Eye (tissue), 1 donor: ENCODE data around the gene LMNTD2.
"Not testable (repeated sequence)": the region's sequence is repeated elsewhere in the genome, so short reads cannot be mapped to it uniquely, and the experiment has no call there.

Experiments
- DNase-seq: peaks from one replicate; pipeline ENCODE4 v3.0.0-alpha.2; 2015

Gene LMNTD2

DNA sequence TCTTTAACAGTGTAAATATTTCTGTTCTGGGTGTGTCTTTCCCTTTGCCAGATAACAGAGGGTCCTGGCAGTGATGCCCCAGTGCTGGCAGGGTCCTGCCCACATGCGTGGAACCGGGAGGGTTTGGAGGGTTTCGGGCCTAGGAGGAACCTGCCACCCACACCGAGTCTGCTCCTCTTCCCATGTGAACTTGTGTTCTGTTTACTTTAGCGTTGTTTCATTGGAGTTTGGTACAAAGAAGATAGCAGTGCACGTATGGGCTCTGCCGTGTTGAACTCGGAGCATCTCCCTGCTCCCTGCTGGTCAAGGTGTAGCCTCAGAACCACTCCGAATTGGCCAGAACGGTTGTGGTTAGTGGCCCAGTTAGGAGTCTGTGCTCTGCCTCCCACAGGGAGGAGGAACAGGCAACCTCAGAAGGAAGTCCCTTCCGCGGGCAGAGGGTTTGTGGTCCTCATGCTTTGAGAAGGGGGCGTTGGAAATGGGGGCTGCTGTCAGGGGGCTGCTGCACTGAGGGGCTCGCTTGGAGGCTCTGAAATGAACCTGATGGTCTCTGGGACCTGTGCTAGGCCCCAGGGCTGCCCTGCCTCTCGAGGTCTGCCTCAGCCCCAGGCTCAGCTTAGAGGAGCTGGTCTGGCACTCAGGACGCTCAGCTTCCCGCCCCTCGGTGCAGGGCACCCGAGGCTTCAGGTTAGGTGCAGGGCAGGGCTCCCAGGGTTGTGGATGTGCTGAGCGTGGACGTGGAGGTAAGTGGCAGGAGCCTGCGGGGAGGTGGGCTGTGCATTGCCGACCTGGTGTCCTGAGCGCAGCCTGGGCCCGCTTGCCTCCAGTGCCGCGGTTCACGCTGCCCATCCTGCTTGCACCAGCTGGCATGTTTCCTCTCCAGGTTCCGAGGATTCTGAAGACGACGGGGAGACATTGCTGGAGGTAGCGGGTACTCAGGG lies 26.1 kb upstream of the LMNTD2 start:
- DNase-seq, result no peak

DNA sequence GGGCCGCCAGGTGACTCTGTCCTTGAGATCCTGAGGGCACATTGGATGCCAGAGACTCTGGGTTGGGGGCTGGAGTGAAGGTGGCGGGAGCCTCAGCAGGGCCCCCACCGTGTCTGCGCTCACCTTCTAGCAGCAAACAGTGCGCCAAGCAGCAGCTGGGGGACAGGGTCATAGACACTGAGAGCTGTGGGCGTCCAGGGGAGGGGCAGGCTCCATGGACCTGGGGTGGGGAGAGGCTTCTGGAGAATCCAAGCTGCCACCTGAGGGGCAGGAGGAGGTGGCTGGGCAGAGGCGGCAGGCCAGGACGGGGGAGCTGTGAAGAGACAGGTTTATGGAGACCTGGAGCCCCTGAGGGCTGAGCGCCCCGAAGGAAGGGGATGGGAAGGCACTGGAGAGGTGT lies 23.7 kb upstream of the LMNTD2 start:
- no peak for DNase-seq

DNA sequence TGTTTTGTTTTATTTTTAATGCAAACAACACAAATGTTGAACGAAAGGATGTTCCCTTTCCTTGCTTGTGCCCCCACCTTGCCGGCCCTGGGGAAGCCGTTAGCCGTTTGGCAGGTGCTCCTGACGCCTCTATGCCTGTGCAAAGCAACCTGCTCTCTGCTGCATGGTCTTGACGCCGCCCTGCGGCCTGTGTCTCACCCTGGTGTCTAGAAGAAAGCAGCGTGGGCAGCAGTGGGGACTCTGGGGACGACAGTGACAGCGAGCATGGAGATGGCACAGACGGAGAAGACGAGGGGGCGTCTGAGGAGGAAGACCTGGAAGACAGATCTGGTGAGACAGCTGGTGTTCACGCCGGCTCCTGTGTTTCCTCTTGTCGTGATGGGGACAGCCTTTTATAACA lies 21.2 kb upstream of the LMNTD2 start:
- DNase-seq, result no peak

DNA sequence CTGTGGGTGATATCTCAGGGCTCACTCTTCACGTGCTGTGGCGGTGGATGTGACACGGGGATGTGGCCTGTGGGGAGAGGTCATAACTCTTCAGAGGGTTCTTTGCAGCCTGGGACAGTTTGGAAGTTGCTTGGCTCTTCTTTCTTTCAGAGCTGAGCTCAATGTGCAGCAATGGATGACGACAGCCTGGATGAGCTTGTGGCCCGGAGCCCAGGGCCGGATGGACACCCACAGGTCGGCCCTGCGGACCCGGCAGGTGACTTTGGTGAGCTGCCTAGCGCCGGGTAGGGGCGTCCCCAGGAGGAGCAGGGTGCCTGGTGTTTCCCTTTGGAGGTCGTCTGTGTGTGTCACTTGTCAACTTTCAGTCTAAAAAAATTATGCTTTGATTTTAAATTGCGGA lies 20.8 kb upstream of the LMNTD2 start:
- DNase-seq, result no peak

DNA sequence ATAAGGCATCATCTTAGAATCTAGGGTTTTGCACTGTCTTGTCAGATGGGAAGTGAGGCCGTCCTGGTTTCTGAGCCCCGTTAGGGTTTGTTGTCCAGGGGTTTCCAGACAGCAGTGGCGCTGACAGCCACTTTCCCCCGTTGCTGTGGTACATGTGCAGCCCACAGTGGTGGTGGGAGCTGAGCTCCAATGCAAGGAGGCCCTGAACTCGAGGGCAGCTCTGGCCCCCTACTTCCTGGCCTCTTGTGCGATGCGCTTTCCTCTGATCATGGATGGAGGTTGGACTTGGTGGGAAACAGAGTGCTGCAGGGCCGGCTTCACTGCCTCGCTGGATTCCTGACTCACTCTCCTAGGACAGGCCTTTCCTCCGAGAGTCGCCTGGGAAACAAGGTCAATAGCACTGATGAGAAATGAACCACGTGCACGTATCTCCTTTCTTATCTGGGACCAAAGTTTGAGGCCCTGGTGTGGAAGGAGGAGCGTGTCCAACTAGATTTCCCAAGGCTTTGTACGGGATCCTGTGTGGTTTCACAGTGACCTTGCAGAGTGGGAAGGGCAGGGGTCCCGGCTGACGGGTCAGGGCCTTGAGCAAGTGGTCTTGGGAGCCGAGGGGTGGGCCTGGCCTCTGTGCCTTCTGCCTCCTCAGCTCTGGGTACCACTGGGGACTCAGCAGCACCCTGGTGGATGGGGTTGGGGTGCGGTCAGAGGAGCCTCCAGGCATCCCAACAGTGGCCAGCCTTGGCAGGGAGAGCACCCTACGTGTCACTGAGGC lies 19.5 kb upstream of the LMNTD2 start:
- no peak for DNase-seq

DNA sequence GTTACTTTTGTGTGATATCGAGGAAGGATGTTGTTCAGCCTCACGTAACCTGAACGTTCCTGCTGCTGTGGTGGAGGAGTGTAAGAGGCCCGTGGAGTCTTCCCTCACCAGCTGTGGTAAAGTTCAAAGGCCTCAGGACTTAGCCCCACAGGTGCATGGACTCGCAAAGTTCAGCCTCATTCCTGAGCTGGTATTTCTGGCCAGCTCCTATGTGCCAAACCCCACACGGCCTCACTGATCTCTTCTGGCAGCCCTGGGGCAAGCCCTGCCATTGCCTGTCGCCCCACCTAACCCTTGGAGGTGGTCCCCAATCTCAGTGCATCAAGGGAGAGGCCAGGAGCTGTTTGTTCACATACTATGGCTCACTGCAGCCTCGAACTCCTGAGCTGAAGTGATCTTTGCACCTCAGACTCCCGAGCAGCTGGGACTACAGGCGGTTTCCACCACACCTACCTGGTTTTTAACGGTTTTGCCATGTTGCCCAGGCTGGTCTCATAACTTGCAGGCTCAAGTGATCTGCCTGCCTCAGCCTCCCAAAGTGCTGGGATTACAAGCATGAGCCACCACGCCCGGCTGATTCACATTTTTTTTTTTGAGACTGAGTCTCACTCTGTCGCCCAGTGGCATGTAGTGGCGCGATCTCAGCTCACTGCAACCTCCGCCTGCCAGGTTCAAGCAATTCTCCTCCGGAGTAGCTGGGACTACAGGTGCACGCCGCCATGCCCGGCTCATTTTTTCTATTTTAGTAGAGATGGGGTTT lies 17.9 kb upstream of the LMNTD2 start:
- no peak for DNase-seq

DNA sequence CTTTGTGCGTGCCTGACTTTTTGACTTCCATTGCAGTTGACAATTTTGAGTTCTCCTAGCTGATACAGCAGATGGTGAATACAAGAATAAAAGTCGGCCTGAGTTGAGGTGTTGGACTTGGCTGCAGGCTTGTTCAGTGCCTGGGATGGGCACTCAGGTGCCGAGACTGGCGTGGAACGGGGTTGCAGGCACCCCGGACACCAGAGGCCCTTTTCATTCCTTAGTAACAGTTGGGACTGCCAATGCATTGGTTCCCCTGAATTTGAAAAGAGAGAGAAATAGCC lies 17.0 kb upstream of the LMNTD2 start:
- no peak for DNase-seq

DNA sequence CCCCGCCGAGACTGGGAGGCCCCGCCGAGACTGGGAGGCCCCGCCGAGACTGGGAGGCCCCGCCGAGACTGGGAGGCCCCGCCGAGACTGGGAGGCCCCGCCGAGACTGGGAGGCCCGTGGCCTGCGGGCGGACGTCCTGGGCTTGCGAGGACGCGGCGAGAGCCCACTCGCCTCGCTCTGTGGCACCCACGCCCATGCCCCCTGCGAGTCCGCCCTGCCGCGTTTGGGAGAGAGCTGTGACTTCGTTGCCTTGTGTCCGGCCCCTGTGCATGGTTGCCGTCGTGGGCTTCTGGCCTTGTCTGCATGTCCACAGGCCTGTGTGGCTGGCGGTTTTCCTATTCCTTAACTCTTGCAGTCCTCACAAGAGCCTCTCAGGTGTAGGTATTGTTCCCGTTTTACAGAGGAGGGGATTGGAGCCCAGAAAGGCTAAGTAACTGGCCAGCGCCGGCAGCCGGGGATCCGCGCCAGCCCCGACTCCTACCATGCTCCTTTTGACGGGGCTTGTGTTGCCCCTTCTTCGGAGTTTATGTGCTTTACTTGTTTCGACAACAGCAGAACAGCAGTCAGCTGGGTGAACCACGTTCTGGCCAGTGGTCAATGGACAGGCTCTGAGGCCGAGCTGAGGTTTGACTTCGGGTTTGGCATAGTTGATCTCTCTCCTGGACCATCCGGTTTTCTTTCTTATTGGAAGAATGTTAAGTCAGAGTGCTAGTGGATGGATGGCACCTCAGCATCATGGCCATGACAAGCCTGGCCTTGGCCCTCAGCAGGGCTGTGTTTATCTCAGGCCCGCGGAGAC lies 16.5 kb upstream of the LMNTD2 start:
- DNase-seq, result no peak

DNA sequence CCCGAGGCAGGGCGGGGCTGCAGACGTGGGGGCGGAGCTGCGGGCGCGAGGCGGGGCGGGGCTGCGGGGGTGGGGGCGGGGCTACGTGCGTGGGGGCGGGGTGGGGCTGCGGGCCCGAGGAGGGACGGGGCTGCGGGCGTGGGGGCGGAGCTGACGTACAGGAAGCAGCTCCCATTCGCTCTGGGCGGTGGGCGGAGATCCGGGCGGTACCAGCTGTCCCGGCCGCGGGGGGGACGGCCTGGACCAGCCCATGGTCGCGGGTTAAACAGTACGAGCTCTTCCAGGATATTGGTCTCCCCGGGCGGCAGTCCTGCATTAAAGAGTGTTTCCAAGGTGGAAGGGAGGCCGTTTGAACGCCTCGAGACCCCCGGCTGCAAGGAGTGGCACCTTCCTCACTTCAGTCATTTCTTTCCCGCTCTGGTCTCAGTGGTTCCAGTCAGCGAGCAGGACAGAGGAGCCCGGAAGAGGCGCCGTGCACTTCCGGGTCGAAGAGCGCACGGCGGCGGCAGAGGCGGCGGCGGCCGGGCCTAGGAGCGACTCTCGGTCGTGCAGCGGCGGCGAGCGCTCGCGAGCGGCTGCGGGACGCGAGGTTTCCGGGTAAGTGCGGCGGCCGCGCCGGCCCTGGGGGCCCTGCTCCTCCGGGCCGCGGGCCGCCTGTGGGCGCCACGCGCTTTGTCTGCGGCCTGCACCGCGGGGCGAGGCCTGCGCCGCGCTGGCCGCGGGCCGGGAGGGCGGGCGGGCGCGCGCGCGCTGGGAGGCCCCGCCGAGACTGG lies 15.6 kb upstream of the LMNTD2 start, which contains the start of gene PHRF1:
Gene PHRF1 (plus strand): TSS at position 475 of the 773 bp plus-strand sequence. CDS start 5,043 bp downstream, outside the sequence.
- DNase-seq, result peak; percentile 98

DNA sequence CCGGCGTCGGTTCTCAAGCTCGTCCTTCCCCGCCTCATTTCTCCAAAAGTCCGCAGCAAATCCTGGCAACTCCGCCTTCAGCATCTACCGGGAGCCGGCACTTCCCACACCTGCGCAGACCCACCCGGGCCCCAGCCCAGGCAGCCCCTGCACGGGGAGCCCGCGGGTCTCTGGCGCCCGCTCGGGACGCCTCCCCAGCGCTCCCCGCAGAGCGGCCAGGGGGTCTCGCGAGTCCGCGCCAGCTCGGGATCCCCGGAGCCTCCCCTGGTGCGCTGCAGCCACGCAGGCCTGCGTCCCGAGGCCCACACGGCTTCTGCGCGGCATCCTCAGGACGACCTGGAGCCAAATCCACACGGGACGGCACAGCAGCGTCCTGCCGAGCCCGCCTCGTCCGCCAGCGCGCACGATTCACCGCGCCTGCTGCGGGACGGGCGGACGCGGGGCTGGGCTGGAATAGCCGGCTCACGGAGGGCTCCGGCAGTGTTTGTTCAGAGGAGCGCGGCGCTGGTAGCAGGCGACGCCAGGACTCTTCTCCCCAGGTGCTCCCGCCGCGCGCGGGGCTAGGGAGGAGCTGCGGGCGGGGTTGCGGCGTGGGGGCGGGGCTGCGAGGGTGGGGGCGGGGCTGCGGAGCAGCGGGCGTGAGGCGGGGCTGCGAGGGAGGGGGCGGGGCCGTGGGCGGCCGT lies 14.9 kb upstream of the LMNTD2 start:
- DNase-seq, result peak; percentile 87

DNA sequence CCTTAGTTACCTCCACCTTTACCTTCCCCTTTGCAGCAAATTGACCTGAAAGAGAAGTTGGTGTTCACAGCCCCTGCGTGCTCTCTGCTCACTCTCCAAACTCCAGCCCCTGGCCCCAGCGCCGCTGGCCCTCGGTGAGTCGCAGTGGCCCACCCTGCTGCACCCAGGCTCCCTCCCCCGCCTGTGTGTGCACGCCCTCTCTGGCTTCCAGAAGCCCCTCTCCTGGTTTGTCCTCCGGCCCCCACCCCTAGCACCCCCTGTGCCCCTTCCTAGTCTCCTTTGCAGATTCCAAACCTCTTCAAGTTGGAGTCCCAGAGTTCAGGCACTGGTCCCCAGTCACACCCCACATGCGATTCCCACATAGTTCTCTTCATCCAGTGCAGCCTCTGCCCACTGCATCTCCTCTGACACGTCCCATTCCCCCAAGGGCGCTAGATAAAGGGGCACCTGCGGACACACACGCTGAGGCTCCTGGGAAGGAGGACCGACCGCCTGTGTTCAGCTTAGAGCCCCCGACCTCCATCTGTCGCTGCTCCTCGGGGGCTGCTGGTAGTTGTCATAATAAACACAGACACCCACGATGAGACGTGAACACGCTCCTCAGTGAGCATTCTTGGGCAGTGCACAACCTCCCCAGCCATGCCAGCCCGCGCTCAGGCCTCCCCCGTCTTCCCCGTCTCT lies 14.2 kb upstream of the LMNTD2 start:
- peak; percentile 71 for DNase-seq

DNA sequence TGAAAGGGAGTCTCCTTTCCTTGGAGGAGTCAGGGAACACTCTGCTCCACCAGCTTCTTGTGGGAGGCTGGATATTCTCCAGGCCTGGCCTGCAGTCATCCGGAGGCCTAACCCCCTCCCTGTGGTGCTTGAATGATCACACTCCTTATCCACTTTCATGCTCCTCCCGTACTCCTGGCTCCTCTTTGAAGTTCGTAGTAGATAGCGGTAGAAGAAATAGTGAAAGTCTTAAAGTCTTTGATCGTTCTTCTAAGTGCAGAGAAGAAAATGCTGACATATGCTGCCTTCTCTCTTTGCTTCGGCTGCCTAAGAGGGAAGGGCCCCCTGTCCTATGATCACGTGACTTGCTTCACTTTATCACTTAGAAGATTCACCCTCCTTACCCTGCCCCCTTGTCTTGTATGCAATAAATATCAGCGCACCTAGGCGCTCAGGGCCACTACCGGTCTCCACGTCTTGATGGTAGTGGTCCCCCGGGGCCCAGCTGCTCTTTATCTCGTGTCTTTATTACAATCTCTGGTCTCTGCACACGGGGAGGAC lies 13.6 kb upstream of the LMNTD2 start:
- DNase-seq, result not testable (repeated sequence)

DNA sequence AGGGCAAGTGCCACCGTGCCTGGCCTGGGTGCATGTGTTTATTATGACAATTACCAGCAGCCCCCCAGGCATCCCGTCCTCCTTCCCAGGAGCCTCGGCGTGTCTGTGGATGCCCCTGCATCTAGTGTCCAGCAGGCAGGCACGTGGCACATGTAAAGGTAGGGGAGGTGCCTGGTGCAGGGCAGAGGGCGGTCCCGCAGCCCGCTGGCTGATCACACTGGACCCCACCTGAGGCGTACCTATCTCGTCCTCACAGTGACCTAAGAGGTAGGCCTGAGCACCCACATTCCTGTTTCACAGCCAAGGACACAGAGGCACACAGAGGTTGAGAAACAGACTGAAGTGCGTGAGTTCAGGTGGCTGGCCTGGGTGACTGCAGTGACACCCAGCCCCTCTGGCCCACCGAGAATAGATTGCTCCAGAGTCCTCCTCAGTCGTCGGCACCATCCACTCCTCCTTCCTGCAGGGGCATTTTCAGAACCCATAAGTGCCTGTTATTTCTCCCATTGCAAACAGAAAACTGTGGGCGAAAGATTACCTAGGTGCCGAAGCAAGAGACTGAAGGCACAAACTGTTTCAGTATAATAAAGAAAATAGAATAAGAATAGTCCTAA lies 12.7 kb upstream of the LMNTD2 start:
- no peak for DNase-seq

DNA sequence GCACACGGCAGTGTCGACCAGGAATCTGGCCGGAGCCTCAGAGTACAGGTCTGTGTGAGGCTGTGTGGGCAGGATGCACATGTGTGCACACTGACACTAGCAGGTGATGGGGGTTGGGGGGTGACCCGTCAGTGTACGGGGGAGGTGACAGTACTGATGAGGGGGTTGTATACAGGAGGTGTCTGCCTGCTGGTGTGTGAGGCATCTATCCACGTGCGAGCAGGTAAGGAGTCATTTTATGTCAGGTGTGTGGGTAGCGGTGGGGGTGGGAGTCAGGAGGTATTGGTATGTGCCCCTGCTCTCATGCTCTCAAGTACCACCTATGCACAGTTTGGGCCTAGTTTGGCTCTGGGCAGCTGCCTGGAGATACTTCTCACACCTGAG lies 11.3 kb upstream of the LMNTD2 start:
- DNase-seq, result no peak

DNA sequence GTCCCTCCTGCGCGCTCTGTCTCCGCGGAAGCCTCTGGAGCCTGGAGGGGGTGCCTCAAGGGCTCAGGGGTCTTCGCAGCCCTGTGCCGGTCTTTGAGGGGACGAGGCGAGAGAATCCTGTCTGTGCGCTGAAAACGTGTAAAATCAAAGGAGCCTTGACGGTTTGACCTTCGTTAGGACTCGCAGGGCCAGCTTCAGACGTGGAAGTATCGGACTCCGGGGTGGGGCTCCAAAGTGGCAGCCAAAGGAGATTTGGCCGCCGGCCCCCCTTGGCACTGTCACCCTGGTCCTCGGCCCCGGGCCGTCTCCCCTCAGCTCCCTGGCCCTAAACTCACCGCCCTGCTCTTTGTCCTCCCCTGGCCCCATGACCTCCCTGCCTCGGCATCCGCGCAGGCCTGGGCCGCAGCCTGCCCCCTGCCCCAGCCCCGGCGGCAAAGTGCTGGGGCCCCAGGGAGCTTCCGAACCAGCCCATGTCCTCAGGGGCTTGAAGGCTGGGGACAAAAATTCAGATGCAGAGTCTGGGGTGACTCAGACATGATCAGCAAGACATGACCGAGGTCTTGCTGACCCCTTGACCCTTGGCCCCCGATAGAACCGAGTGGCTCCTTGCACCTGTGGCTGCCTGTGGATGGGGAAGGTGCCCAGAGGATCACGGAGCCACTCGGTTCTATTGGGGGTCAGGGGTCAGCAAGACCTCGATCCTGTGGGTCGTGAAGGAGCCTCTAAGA lies 8.8 kb upstream of the LMNTD2 start:
- peak; percentile 59 for DNase-seq

DNA sequence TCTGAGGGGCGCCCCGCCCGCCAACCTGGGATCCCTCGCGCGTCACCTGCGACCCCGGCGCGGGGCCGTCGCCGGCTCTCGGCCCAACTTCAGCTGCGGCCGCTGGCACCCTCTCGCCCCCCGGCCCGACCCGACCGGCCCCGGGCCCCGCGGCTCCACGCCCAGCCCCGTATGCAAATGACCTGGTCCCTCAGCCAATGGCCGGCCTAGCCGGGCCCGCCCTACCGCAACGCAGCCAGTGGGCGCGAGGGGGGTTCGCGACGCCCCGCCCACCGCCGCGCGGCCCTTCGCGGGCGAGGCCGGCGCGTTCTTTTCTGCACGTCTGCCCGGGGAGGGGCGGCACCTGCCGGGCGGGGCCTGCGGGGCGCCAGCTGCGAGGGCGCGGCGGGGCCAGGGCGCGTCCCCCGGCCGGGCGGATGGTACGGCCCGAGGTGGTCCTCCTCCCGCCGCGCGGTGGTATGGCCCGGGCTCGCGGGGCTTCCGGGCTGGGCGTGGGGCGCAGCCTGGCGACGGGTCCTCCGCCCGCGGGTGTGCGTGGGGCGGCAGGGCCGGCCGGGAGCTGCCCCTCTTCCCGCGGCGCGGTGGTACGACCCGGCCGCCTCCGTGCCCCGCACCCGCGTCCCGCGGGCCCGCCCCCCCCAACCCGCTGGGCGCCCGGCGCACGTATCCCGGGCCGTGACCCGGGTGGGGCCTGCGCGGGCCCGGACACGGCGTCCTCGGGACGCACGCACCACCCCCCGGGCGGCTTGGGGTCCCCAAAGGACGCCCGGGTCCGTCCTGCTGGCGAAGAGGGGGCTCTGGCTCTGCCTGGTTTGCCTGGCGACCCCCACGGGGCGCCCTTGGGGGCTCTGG lies 8.0 kb upstream of the LMNTD2 start:
- DNase-seq, result peak; percentile 96

DNA sequence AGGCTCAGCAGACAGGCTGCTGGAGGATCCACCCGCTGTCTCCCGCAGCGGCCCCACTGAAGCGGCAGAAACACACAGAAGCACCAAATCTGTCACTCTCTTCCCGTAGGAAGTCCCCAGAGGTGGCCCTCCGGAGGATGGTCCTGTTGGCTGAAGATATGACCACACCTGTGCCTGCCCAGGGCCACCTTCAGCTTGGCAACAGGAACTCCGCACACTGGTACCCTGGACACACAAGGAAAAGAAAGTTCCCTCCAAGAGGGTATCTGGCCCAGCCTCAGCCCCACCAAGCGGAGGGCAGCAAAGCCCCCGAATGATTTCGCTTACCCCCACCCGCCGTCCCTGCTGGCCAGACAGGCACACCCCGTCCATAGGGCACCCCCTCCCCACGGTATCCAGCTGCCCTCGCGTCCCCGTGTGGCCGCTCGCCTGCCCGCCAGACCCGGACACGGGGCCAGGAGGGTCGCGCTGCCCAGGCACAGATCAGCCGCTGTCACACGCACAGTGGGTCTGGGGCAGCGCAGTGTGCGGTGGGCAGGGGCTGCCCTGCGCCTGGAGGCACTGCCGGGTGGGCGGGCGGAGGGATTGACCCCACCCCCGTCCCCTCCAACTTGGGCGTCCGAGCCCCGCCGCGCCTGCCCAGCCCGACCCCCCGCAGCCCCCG lies 7.2 kb upstream of the LMNTD2 start:
- peak; percentile 55 for DNase-seq
